Neural crest cell (in vitro differentiated cells): ENCODE data around the gene TRIM71. TPM values are rescaled to one million over a fixed set of nuclear protein-coding genes. Genes with fewer than 3 reads are reported as not detected.
A peak's percentile ranks its signal among the peaks of the same experiment; 100 is the strongest.
"Not testable (repeated sequence)": the region's sequence is repeated elsewhere in the genome, so short reads cannot be mapped to it uniquely, and the experiment has no call there.

Source experiments
- DNase-seq: peaks from one replicate; pipeline ENCODE4 v3.0.0; 2021; ENCODE audit warnings: low read depth, mixed read lengths, low spot score
- H3K27ac Mint-ChIP-seq: one replicate; pipeline ENCODE4 v1.8.0; 2021; ENCODE audit warnings: mild to moderate bottlenecking, mixed read lengths; ENCODE audit not compliant: unreplicated experiment
- H3K27me3 Mint-ChIP-seq: 2 replicates; pipeline ENCODE4 v1.8.0; 2021; ENCODE audit warnings: low read depth, mild to moderate bottlenecking, mixed read lengths
- H3K36me3 Mint-ChIP-seq: 2 replicates; pipeline ENCODE4 v1.8.0; 2021; ENCODE audit warnings: low read depth, mild to moderate bottlenecking, mixed read lengths
- H3K4me1 Mint-ChIP-seq: 2 replicates; pipeline ENCODE4 v1.8.0; 2021; ENCODE audit warnings: mixed read lengths
- H3K4me3 Mint-ChIP-seq: one replicate; pipeline ENCODE4 v1.8.0; 2021; ENCODE audit warnings: mild to moderate bottlenecking, mixed read lengths
- H3K9me3 Mint-ChIP-seq: 2 replicates; pipeline ENCODE4 v1.8.0; 2021; ENCODE audit warnings: mixed read lengths
- total RNA-seq: library from RNA; stranded (reverse); gene quantifications from 2 replicates; pipeline ENCODE4 v1.2.1, GENCODE V29; 2021
- TF ChIP-seq, protein P1 (sequence below): fragments of 200-600 bp; sonication (generic); conservative IDR thresholded peaks from 2 replicates; pipeline ENCODE4 v1.5.0; 2021; ENCODE audit warnings: antibody characterized with exemption, mild to moderate bottlenecking

TRIM71 gene
- total RNA-seq, 1 donor from 2014 or later, result 92.4 TPM

DNA sequence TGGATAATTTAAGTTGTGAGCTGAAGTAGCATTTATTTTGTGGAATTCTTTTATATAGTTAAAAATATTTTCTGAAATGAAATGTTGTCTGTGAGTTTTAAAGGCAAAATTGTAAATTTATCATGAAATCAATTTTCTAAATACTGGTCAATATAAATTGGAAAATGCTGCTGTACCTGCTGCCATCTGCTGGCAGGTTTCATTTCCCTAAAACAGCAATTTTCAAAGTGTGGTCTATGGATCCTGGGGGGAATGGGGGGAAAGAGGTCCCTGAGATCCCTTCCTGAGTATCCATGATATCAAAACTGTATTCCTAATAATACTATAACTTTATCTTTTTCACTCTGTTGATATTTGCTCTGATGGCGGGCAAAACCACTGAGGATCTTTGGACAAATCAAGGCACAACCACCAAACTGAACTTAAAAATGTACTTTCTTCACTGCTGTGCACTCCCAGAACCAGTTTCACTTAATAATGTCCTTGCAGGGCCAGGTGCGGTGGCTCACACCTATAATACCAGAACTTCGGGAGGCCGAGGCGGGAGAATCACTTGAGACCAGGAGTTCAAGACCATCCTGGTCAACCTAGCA lies 116.4 kb downstream of the TRIM71 start:
- DNase-seq, result peak; percentile 34
- H3K4me1 Mint-ChIP-seq, result no peaks in the 10 kb centered on the region
- H3K36me3 Mint-ChIP-seq, result no peaks in the 10 kb centered on the region
- H3K9me3 Mint-ChIP-seq, result peaks cover 3% of the 10 kb centered on the region
- TF ChIP-seq, protein P1, sequence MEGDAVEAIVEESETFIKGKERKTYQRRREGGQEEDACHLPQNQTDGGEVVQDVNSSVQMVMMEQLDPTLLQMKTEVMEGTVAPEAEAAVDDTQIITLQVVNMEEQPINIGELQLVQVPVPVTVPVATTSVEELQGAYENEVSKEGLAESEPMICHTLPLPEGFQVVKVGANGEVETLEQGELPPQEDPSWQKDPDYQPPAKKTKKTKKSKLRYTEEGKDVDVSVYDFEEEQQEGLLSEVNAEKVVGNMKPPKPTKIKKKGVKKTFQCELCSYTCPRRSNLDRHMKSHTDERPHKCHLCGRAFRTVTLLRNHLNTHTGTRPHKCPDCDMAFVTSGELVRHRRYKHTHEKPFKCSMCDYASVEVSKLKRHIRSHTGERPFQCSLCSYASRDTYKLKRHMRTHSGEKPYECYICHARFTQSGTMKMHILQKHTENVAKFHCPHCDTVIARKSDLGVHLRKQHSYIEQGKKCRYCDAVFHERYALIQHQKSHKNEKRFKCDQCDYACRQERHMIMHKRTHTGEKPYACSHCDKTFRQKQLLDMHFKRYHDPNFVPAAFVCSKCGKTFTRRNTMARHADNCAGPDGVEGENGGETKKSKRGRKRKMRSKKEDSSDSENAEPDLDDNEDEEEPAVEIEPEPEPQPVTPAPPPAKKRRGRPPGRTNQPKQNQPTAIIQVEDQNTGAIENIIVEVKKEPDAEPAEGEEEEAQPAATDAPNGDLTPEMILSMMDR, result peak; percentile 86
- H3K27me3 Mint-ChIP-seq, result no peaks in the 10 kb centered on the region
- H3K4me3 Mint-ChIP-seq, result no peak overlapping the region
- no peak overlapping the region for H3K27ac Mint-ChIP-seq

DNA sequence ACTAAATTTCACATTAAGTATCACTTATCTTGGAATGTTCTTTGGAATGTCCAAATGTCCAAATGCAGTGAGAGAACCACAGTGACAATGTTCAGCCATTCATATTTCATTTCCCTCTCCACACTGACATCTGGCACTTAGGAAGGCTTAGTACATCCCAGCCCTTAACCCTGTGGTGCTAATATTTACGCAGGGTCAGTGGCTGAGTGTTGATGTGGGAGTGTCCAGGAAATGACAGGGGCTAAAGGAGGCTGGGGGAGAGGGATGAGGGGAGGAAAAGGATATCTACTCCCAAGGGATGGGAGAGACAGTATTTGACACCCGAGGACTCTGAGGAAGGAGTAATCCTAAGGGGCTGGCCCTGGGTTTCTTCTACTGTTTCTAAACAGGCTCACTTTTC lies 119.5 kb downstream of the TRIM71 start:
- H3K27ac Mint-ChIP-seq, result no peak overlapping the region
- no peaks in the 10 kb centered on the region for H3K4me1 Mint-ChIP-seq
- TF ChIP-seq, protein P1, result no peak
- H3K4me3 Mint-ChIP-seq, result no peak overlapping the region
- no peaks in the 10 kb centered on the region for H3K9me3 Mint-ChIP-seq
- no peaks in the 10 kb centered on the region for H3K27me3 Mint-ChIP-seq
- DNase-seq, result no peak
- H3K36me3 Mint-ChIP-seq, result peaks cover 2% of the 10 kb centered on the region

DNA sequence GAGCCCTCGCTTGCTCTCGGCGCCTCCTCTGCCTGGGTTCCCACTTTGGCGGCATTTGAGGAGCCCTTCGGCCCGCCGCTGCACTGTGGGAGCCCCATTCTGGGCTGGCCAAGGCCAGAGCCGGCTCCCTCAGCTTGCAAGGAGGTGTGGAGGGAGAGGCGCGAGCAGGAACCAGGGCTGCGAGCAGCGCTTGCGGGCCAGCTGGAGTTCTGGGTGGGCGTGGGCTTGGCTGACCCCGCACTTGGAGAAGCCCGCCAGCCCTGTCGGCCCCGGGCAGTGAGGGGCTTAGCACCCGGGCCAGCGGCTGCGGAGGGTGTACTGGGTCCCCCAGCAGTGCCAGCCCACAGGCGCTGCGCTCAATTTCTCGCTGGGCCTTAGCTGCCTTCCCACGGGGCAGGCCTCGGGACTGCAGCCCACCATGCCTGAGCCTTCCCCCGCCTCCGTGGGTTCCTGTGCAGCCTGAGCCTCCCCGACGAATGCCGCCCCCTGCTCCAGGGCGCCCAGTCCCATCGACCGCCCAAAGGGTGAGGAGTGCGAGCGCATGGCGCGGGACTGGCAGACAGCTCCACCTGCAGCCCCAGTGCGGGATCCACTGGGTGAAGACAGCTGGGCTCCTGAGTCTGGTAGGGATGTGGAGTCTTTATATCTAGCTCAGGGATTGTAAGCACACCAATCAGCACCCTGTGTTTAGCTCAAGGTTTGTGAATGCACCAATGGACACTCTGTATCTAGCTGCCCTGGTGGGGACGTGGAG lies 121.9 kb downstream of the TRIM71 start:
- H3K4me3 Mint-ChIP-seq, H3K4me1 Mint-ChIP-seq, DNase-seq: not testable (repeated sequence)

DNA sequence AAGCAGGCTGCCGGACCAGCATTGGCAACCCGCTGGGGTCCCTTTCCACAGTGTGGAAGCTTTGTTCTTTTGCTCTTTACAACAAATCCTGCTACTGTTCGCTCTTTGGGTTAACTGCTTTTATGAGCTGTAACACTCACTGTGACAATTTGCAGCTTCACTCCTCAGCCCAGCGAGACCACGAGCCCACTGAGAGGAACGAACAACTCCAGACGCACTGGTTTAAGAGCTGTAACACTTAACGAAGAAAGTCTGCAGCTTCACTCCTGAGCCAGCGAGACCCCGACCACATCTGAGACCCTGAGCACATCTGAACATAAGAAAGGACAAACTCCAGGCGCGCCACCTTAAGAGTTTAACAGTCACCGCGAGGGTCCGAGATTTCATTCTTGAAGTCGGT lies 122.9 kb downstream of the TRIM71 start:
- Mint-ChIP-seq H3K36me3 (peaks cover 2% of the 10 kb centered on the region), H3K27ac (no peak overlapping the region), H3K4me1 (no peaks in the 10 kb centered on the region), H3K9me3 (no peaks in the 10 kb centered on the region), H3K4me3 (no peak overlapping the region), H3K27me3 (no peaks in the 10 kb centered on the region)
- DNase-seq, result no peak
- TF ChIP-seq, protein P1, result no peak

More for the DNA sequence above, 121.9 kb downstream of the TRIM71 start:
- H3K27ac Mint-ChIP-seq, H3K36me3 Mint-ChIP-seq, H3K9me3 Mint-ChIP-seq, H3K27me3 Mint-ChIP-seq: not testable (repeated sequence)

DNA sequence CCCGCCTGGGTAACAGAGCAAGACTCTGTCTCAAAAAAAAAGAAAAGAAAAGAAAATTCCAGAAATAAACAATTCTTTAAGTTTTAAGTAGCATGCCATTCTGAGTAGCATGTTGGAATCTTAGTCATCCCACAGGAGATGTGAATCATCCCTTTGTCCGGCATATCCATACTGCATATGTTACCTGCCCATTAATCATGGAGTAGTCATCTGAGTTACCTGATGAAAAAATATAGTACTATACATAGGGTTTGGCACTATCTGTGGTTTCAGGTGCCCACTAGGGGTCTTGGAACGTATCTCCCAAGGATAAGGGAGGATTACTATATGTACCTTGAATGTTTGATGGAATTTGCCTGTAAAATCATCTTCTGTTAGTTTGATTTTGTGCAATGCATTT lies 127.3 kb downstream of the TRIM71 start:
- no peak overlapping the region for H3K27ac Mint-ChIP-seq
- H3K36me3 Mint-ChIP-seq, result peaks cover 2% of the 10 kb centered on the region
- H3K9me3 Mint-ChIP-seq, result no peaks in the 10 kb centered on the region
- no peaks in the 10 kb centered on the region for H3K27me3 Mint-ChIP-seq
- H3K4me1 Mint-ChIP-seq, result no peaks in the 10 kb centered on the region
- TF ChIP-seq, protein P1, result no peak
- no peak overlapping the region for H3K4me3 Mint-ChIP-seq
- no peak for DNase-seq

DNA sequence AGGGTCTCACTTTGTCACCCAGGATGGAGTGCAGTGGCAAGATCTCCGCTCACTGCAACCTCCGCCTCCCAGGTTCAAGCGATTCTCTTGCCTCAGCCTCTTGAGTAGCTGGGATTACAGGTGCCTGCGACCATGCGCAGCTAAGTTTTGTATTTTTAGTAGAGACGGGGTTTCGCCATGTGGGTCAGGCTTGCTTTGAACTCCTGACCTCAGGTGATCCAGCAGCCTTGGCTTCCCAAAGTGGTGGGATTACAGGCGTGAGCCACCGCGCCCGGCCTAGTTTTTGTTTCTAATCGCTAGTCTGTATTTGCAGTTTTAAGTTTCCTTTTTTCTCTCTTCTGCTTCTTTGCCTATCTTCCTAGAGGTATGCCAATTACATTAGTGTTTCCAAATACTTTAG lies 127.8 kb downstream of the TRIM71 start:
- H3K36me3 Mint-ChIP-seq, DNase-seq, H3K4me1 Mint-ChIP-seq, H3K27me3 Mint-ChIP-seq, H3K4me3 Mint-ChIP-seq, H3K27ac Mint-ChIP-seq, H3K9me3 Mint-ChIP-seq: not testable (repeated sequence)
